ENCODE measurements around the gene WNK2. TPM values are rescaled to one million over a fixed set of nuclear protein-coding genes. Genes with fewer than 3 reads are reported as not detected.

WNK2 gene
- total RNA-seq, 1 donor from 2014 or later, result 16.4 TPM

DNA sequence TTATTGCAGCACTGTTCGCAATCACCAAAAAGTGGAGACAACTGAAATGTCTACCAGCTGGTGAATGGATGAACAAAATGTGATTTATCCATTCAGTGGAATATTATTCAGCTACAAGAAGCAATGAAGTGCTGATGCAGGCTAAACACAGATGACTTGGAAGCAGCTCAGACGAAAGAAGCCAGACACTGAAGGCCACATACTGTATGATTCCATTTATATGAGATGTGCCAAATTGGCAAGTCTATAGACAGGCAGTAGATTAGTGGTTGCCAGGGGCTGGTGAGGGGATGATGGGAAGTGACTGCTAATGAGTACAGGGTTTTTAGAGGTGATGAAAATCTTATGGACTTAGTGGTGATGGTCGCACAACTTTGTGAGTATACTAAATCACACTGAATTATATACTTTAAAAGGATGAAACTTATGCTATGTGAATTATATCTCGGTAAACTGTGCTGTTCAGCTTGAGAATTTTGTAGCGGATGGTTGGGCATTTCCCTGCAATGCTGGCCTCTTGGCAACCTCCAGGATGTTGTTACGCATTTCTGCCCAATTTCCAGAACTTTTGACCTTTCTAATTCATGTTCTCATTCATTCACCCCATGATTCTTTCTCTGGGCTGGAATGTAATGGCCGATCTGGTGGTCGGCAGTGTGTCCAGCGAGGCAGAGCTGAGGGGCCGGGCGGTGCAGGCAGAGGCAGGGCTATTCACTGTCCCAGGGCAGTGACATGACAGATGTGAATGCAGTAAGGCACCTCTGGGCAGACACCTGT lies 22.0 kb upstream of the WNK2 start:
- DNase-seq, result no peak

DNA sequence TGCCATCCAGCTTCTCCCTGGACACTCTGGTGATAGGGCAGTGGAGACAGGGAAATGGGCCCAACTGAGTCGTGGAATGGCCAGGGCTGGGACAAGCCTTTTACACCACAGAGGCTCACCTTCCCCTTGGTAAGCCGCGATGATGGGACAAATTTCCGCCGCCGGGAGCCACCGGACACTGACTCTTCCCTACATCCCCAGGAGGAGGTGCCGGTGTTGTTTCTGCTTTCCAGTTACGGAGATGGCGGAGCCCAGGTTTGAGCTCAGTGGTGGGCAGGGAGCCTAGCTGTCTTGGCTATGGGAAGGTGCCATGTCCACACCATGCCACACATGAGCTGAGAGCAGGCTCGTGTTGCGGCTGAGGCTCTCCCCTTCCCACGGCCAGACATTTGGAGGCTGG lies 19.9 kb upstream of the WNK2 start:
- DNase-seq, result no peak

DNA sequence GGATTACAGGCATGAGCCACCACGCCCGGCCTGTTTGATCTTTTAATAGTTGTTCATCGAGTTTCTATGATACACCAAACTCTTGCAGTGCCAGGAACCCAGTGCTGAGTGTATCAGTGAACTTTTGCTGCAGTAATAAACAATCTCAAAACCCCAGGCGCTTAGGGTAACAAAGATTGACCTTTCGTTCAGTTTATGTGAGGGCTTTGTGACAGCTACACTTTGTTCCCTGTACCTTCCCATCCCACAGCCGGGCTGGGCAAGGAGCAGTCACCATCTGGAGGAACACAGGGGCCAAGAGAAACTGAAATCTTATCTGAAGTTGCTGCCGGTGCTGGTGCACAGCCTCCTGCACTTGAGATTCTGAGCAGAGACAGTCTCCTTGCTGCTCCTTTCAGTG lies 17.2 kb upstream of the WNK2 start:
- no peak for DNase-seq

DNA sequence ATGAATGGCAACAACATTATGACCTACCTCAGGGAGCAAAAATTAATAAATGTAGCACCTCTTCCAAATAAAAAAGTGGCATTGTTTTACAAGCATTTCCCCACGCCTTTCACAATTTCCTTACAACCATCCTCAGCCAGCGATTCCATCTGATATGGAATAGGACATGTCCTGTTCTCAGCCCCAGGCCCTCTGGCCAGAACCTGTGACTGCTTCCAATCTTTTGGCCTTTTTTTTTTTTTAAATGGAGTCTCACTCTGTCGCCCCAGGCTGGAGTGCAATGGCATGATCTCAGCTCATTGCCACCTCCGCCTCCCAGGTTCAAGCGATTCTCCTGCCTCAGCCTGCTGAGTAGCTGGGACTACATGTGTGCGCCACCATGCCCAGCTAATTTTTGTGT lies 16.8 kb upstream of the WNK2 start:
- DNase-seq, result no peak

DNA sequence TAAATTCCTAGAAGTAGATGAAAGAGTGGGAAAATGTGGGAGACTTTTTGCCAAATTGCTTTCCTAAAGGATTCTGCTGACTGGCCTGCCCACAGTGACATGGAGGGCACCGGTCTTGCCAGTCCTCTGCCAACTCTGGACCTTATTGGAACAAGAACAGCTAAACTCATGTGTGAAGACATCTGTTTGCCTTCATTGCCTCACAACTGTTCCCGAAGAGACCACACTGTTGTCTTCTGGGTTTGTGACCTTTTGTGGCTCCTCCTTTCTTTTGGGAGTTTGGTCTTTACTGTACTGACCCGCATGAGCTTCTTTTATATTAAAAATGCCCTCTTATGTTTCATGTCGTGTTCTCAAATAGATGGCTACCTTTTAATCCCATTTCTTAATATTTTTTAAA lies 16.1 kb upstream of the WNK2 start:
- DNase-seq, result no peak

DNA sequence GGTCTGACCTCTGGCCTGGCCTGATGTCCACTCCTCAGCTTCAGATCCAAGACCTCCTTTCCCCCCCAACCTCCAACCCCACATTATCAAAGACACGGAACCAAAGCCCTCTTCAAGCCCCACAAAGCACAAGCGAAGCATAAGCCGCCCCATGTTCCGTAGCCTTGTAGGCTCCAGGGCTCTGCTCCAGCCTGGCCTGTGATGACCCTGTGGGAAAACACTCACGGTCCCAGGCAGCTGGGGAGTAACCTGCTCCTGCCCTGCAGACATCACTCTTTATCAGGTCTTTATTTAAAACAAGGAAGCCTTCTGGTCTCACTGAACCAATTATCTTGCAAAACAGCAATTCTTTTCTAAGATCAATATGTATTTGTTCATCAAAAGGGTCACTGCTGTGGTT lies 15.4 kb upstream of the WNK2 start:
- no peak for DNase-seq

DNA sequence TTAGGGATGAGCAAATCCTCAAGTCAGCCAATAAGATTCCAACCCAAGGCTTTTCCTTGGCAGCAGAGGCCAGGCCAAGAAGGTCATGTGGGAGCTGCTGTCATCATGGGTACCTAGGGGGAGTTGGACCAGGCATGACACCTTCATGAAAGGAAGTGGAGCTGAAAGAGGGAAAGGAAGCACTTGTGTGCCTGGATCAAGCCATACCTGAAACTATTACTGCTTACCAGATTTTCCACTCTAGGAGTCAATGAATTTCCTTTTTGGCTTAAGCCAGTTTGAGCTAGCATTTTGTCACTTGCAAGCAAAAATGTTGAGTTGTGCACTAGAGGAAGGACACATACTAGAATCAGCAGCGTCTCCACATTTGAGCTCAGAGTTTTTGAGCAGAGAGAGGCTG lies 14.5 kb upstream of the WNK2 start:
- DNase-seq, result no peak

DNA sequence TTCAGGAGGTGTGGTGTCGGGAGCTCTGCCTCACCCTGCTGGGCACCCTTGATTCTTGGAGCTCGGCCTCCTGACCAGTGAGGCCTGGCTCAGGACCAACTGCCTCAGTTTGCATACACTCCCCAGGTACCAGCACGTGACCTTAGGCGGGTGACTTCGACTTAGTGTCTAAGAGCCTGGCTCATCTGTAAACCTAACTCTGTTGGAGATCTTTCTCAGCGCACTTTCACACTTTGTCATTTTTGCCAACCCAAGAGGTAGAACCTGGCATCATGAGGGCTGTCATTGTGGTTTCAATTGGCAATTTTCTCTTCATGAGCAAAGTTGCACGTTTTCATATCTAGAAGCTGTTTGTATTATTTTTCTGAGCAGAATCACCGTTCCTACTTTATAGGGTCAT lies 13.4 kb upstream of the WNK2 start:
- DNase-seq, result no peak

DNA sequence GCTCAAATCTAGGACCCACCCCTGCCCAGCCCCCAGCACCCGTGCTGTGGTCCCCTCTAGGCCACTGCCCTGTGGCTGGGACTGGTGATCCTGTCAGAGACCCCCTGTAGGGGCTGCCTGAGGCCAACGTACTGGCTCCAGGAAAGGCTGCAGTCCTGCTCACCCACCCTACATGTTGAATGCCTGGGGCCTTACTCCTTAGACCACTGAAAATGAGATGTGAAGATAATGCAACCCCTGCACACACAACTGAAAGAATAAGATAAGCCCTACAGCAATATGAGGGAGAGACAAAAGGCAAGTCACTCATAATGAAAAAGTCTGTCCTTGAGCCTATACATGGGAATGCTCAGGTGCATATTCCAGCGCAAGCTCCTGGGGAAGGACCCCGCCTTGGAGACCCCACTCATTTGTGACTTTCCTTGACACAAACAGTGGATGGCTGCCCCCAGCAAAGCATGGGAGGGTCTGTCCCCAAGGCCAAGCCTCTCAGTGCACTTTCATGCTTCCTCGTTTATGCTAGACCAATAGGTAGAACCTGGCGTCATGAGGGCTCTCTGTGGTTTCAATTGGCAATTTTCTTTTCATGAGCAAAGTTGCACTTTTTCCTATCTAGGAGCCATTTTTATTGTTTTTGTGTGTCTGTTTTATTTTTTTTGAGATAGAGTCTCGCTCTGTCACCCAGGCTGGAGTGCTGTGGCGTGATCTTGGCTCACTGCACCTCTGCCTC lies 12.5 kb upstream of the WNK2 start:
- DNase-seq, result no peak

DNA sequence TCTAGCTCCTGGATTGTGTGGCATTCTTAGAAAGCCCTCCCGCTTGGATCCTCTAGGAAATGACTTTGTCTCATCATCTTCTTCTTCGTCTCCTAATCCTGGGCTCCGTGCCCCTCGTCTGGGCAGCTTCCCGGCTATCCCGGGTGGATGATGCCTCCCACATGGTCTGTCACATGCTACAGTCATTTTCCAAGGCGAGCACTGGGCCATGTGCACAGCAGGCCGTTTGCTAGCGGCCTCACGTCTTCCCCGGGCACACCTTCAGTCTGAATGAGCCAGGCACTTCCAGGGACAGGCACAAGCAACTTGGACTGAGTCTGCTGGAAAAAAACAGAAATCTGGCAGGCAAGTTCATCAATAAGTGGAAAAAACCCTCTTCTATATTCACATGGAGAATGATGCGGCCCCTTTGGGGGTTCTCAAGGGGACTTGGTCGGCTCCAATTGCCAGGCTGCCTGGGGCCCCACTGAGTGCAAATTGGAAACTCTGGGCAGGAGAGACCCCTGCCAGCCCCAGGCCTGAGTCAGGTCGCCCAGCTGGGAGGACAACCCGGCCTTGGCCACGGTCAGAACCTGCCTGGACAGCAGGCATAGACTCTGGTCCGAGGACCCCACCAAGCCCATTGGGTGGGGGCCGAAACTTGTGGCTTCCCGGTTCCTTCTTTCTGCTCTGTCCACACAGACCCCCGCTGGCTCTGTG lies 11.1 kb upstream of the WNK2 start:
- no peak for DNase-seq

DNA sequence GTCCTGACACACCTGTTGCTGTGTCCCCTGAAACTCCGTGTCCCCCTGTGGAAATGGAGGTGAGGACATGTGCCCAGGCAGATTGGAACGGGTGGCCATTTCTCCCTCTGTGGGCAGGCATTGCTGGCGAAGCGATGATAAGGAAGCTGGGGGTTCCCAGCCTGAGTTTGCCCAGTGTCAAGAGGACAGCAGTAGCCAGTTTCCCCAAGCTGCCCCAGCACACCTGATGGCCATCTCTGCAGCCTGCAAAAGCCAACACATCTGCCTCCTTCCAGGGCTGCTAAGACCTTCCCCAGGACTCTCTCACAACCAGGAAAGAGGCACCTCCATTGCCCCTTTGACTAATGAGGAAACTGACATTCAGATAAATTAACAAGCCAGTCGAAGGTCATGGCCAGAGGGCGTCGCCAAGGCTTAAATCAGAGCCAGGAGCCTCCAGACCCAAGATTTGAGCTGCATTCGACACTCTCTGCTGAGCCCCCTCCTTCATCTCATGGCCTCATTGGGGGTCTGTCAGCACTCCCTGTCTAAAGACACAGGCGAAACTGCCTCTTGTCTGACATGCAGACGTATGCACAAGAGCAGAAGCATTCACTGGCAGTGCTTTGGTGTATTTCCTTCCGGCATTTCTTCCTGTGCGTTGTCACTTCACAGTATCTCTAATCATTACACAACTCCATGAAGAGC lies 10.4 kb upstream of the WNK2 start:
- no peak for DNase-seq

DNA sequence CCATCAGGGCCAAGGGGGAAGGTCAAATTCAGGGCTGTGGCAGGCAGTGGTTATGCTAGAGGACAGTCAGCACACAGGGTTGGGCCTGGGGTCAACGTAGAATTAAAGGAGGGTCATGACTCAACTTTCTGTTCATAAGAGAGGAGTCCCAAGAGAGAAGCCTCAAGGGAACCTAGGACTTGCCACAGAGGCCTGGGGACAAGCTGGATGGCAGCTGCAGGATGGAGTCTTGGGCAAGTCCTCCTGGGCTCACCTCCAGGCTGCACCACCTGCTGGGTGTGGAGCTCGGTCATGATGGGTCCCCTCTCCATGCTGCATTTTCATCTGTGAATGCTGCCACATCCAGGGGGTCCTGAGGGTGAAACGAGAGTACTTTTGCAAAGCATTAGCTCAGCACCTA lies 9.0 kb upstream of the WNK2 start:
- no peak for DNase-seq

DNA sequence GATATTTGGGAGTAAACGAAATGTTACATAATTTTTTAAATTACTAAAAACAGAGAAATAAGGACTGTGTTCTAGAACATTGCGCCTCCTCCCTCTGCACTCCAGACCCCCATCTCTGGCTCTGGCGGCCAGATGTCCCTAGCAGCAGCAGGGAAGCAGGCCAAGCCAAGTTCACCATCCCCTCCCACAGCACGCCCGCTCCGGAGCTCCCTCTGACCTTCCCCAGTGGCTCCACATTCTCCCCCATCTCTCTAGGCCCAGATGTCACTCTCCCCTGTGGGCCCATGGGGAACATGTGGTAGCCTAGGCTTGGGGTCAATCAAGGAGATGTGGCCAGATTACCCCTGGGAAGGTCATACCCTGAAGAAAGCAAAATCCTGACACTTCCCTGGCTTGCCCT lies 6.3 kb upstream of the WNK2 start:
- DNase-seq, result no peak

DNA sequence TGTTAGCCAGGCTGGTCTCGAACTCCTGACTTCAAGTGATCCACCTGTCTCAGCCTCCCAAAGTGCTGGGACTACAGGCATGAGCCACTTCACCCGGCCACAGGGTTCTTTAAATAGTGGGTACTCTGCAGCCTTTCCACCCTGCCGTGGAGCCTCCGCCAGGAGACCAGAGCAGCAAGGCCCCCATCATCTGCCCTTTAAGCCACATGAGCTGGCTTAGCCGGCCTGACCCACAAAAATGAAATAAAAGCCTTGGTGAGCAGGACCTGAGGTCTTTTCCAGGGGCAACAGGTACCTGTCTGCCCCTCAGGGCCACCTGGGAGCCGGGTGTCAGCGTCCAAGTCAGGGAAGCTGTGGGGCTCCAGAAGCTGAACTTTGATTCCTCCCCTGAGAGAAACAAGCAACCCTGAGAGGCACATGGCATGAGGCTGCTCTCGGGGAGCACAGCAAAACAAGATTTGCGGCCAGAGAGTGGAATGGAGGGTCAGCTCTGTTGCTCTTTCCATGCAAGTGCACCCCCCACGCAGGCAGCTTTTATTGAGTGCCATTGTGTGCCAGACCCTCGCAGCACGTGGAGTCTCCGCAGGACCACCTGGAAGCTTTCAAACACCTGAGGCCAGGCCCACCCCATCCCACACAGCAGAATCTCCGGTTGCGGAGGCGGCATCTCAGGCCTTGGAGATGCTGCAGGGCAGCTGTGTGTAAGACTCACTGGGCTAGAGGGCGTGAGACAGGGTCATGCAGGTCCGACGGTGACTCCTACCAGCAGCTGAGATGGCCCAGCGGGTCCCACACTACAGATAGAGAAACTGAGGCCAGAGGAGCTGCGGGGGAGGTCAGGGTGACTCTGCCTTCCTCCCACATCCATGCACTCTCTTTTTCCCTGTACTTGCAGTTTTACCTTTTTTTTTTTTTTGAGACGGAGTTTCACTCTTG lies 4.8 kb upstream of the WNK2 start:
- no peak for DNase-seq

DNA sequence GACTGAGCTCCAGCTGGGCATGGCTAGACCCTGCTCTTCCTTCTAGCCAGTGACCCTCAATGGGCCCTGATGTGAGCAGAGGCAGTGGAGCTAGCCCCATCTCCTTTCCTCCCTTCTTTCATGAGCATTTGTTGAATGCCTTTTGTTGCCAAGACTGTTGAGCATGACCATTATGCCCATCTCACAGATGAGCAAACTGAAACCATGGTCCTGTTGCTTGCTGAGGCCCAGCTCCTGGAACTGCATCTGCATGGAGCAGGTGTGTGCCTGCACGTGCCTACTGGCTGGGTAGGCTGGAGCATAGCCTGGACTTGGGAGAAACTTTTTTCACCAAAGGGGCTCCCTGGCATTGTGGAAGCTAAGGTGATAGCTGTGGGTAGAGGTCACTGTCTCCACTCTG lies 3.0 kb upstream of the WNK2 start:
- no peak for DNase-seq

DNA sequence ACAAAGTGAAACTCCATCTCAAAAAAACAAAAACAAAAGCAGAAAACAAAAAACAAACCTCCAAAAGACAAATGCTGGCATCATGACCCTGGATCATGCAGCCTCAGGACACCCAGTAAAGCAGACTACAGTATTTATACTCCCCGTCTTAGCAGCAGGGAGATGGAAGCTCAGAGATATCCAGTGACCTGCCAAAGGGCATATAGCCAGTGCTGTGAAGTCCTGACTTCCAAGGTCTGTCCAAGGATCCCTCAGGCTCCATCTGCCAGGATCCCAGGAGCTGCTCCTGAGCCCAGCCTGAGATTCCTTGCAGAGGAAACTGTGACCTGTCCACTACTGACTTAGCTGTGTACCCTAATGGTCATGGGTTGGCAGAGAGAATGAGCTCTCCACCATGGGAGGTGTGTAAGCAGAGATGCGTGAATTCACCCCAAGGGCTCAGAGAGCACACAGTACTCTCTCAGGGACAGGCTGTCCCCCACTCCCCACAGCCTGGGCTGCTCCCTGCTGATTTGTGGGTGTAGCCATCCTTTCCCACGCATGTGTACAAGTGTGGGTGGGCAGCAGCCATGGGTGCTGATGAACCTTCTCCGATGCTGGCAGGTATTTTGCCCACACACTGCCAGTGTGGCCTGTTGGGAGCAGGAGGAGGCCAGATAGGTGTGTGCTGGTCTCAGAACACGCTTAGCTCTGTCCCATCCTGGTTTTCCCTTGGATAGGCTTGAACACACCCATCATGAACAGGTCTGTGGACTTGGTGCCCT lies 2.1 kb upstream of the WNK2 start:
- DNase-seq, result no peak

DNA sequence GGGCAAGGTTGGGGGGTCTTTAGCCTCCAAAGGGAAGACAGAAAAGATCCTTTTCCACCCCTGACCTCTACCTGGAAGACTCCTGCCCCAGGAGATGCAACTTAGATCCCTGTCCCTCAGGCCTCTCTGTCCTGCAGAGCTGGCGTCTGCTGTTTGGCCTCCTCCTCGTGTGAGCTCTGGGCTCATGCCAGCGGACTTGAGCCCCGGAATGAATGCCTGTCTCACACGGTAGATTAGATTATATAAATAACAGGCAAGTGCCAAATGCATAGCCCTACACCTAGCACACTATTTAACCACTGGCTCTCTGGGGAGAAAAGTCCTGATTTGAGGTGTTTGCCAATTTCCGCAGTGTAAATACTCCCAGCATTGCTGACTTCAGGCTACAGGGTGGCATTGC lies 1.4 kb upstream of the WNK2 start:
- DNase-seq, result no peak

DNA sequence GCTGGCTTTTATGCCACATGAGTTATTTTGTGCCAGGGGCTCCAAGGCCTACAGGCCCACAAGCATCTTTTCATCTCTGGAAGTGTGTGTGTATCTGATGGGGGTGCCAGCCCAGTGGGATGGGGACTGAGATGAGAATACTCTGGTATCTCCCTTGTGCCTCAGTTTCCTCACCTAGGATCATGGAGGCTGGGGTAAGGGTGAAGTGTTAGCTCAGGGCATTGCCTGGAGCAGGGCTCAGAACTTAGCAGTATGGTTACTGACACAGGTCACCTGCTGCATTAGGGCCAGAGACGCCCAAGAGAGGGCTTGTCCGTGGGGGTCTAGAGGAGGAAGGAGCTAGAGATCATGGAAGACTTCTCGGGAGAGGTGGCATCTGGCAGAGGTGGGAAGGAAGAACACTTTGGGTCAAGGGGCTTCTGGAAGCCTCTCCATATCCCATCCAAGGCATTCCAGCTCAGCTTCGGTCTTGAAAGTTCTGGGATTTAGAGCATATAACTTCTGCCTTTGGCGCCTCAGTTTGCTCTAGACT lies 742 bp upstream of the WNK2 start:
- no peak for DNase-seq

DNA sequence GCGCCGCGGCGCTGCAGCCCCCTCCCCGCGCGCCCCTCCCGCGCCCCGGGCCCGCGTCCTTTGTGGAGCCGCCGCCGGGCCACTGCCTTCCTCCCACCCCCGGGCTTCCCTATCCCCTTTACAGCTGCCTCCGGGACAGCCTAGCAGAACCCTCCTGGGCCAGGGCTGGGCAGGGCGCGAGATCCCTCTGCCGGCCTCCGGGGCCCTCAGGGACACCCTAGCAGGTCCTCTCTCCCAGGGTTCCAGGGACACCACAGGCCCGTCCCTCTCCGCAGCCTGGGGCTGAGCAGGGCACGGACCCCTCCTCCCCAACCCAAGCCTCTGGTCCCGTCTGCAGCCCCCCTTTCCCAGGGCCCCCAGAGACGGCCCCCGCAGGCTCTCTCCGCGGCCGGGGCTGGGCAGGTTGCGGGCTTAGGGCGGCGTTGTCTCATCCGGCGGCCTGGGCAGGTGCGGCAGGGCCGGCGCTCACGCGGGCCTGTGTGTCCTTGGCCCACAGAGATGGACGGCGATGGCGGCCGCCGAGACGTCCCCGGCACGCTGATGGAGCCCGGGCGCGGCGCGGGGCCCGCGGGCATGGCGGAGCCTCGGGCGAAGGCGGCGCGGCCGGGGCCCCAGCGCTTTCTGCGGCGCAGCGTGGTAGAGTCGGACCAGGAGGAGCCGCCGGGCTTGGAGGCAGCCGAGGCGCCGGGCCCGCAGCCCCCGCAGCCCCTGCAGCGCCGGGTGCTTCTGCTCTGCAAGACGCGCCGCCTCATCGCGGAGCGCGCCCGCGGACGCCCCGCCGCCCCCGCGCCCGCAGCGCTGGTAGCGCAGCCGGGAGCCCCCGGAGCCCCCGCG lies 710 bp downstream of the WNK2 start:
- no peak for DNase-seq

Measured in occipital lobe (tissue), 2 donors.